DOHH2 (cell line): Measurements from ENCODE around the gene CFAP251.
A peak's percentile ranks its signal among the peaks of the same experiment; 100 is the strongest.
"Not testable (repeated sequence)": the region's sequence is repeated elsewhere in the genome, so short reads cannot be mapped to it uniquely, and the experiment has no call there.

Source experiments
- H3F3A ChIP-seq: fragments of 200-600 bp; sonication (generic), shearing (Covaris generic); 2 replicates; pipeline ENCODE4 v1.6.0; 2016; ENCODE audit warnings: antibody characterized with exemption, mild to moderate bottlenecking; ENCODE audit not compliant: control insufficient read depth, insufficient read depth
- H3K27ac ChIP-seq: fragments of 200-600 bp; sonication (generic); 2 replicates; pipeline ENCODE4 v1.5.1; 2014; ENCODE audit warnings: low read depth, mild to moderate bottlenecking, low read length, moderate library complexity
- H3K27me3 ChIP-seq: fragments of 200-600 bp; sonication (generic); 2 replicates; pipeline ENCODE4 v1.6.1; 2014; ENCODE audit warnings: mild to moderate bottlenecking, low read length, mixed read lengths; ENCODE audit not compliant: control insufficient read depth
- H3K36me3 ChIP-seq: fragments of 200-600 bp; sonication (generic); 2 replicates; pipeline ENCODE4 v1.6.1; 2014; ENCODE audit warnings: mild to moderate bottlenecking, low read length, moderate library complexity, mixed read lengths; ENCODE audit not compliant: control insufficient read depth
- H3K4me1 ChIP-seq: fragments of 200-600 bp; sonication (generic); 2 replicates; pipeline ENCODE4 v1.6.1; 2014; ENCODE audit warnings: mild to moderate bottlenecking, low read length, mixed read lengths; ENCODE audit not compliant: control insufficient read depth
- H3K4me2 ChIP-seq: fragments of 200-600 bp; sonication (generic); 2 replicates; pipeline ENCODE4 v1.6.0; 2014; ENCODE audit warnings: mild to moderate bottlenecking, low read length, moderate library complexity
- H3K4me3 ChIP-seq: fragments of 200-600 bp; sonication (generic); 2 replicates; pipeline ENCODE4 v1.5.1; 2014; ENCODE audit warnings: mild to moderate bottlenecking, low read length, mixed read lengths
- H3K79me2 ChIP-seq: fragments of 200-600 bp; sonication (generic); 2 replicates; pipeline ENCODE4 v1.6.1; 2014; ENCODE audit warnings: mild to moderate bottlenecking, low read length, mixed read lengths; ENCODE audit not compliant: control insufficient read depth
- H3K9me2 ChIP-seq: fragments of 200-600 bp; sonication (generic); replicated peaks from 2 replicates; pipeline ENCODE4 v1.6.1; 2014; ENCODE audit warnings: mild to moderate bottlenecking, low read length, mixed read lengths; ENCODE audit not compliant: control insufficient read depth
- H3K9me3 ChIP-seq: fragments of 200-600 bp; sonication (generic); 2 replicates; pipeline ENCODE4 v1.6.1; 2014; ENCODE audit warnings: antibody characterized with exemption, low read length, mixed read lengths; ENCODE audit not compliant: control insufficient read depth, insufficient read depth
- H4K20me1 ChIP-seq: fragments of 200-600 bp; sonication (generic); 2 replicates; pipeline ENCODE4 v1.6.0; 2014; ENCODE audit warnings: low read depth, mild to moderate bottlenecking, antibody characterized with exemption, low read length, moderate library complexity; ENCODE audit not compliant: control insufficient read depth, insufficient read depth
- EZH2phosphoT487 ChIP-seq: fragments of 200-600 bp; sonication (generic); IDR thresholded peaks from 2 replicates; pipeline ENCODE4 v1.6.1; 2017; ENCODE audit warnings: borderline replicate concordance, mild to moderate bottlenecking, antibody characterized with exemption, low read length, moderate library complexity, mixed read lengths
- TF ChIP-seq, protein P1 (sequence below): fragments of 200-600 bp; sonication (generic); IDR thresholded peaks from one replicate; pipeline ENCODE4 v1.5.1; 2014; ENCODE audit warnings: antibody characterized with exemption, mild to moderate bottlenecking, low read depth, low read length; ENCODE audit not compliant: poor library complexity, severe bottlenecking

Gene CFAP251, protein sequence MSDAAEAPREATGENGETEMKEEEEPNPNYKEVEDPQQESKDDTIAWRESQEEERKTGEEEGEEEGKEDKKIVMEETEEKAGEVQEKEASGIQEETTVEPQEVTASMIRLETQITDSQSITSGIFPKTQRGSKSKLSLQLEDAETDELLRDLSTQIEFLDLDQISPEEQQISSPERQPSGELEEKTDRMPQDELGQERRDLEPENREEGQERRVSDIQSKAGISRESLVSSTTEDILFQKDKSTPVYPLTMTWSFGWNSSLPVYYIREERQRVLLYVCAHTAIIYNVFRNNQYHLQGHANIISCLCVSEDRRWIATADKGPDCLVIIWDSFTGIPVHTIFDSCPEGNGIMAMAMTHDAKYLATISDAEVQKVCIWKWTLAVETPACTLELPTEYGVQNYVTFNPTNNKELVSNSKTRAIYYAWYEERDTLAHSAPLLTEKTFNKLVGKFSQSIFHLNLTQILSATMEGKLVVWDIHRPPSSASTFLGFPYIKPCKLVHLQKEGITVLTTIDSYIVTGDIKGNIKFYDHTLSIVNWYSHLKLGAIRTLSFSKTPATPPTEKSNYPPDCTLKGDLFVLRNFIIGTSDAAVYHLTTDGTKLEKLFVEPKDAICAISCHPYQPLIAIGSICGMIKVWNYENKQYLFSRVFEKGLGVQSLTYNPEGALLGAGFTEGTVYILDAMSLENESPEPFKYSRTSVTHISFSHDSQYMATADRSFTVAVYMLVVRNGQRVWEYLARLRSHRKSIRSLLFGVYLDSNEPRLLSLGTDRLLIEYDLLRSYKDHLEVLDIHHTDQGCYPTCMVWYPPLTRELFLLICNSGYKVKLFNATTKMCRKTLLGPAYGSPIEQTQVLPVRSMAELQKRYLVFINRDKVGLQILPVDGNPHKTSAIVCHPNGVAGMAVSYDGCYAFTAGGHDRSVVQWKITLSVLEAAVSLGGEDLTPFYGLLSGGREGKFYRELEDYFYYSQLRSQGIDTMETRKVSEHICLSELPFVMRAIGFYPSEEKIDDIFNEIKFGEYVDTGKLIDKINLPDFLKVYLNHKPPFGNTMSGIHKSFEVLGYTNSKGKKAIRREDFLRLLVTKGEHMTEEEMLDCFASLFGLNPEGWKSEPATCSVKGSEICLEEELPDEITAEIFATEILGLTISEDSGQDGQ

DNA sequence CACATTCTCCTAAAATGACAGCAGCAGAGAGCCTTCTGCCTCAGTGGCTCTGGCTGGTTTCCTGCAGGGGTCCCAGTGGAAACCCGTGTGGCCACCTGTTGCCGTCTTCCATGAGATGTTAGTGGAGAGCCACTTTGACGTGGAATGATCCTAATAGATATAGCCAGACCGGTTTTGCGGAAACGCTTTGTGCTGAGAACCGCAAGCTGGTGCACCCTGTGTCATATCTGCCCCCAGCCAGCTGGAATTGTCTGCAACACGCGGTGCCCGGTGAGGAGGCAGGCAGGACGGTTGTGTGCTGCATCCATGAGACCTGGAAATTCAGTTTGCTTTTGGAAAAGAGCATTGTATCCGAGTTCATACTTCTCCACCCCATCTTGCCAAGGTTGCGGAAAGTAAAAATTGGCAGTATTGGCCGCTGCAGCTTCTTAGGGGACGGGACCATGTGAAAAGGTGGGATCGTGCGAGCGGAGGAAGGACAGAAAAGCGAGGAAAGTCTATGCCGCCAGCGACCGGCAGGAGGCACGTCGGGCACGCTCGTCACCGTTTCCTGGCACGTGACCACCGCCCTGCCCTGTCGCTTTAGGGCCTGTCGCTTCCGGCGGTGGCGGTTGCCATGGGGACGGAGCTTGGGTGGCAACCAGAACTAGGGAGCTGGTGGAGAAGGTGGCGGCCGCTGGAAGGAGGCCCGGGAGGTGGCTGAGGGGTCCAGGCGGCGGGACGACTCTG, at the start of gene CFAP251:
Gene CFAP251, plus strand, starts transcription at position 643 of the 729 bp plus-strand sequence. CDS start 2,714 bp downstream, outside the sequence.
- H3K79me2 ChIP-seq: peaks cover 24% of the 10 kb centered on the region
- H3K36me3 ChIP-seq: peaks cover 47% of the 10 kb centered on the region
- peak within 1 kb of the TSS; percentile 97 for H3K4me2 ChIP-seq
- H3K4me1 ChIP-seq: peaks cover 50% of the 10 kb centered on the region
- H4K20me1 ChIP-seq: no peaks in the 10 kb centered on the region
- H3K9me3 ChIP-seq: no peaks in the 10 kb centered on the region
- H3F3A ChIP-seq: peaks cover 19% of the 10 kb centered on the region
- peak within 1 kb of the TSS; percentile 78 for H3K27ac ChIP-seq
- peak within 1 kb of the TSS; percentile 89 for H3K4me3 ChIP-seq
- H3K27me3 ChIP-seq: no peaks in the 10 kb centered on the region
- no peaks in the 10 kb centered on the region for H3K9me2 ChIP-seq
- TF ChIP-seq, protein P1, sequence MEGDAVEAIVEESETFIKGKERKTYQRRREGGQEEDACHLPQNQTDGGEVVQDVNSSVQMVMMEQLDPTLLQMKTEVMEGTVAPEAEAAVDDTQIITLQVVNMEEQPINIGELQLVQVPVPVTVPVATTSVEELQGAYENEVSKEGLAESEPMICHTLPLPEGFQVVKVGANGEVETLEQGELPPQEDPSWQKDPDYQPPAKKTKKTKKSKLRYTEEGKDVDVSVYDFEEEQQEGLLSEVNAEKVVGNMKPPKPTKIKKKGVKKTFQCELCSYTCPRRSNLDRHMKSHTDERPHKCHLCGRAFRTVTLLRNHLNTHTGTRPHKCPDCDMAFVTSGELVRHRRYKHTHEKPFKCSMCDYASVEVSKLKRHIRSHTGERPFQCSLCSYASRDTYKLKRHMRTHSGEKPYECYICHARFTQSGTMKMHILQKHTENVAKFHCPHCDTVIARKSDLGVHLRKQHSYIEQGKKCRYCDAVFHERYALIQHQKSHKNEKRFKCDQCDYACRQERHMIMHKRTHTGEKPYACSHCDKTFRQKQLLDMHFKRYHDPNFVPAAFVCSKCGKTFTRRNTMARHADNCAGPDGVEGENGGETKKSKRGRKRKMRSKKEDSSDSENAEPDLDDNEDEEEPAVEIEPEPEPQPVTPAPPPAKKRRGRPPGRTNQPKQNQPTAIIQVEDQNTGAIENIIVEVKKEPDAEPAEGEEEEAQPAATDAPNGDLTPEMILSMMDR: peak; percentile 56
- no peak for TF ChIP-seq EZH2phosphoT487

DNA sequence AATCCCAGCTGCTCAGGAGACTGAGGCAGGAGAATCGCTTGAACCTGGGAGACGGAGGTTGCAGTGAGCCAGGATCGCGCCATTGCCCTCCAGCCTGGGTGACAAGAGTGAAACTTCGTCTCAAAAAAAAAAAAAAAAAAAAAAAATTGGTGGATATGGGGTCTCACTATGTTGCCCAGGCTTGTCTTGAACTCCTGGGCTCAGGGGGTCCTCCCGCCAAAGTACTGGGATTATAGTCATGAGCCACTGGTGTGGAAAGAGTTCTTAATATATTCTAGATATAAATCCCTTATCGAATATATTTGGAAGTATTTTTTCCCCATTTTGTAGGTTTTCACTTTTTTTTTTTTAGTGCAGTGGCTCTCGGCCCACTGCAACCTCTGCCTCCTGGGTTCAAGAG, 49.2 kb upstream of the CFAP251 start:
- H3K4me2 ChIP-seq, H3F3A ChIP-seq, H3K4me3 ChIP-seq, H3K4me1 ChIP-seq, H3K27me3 ChIP-seq, H3K27ac ChIP-seq, H3K9me2 ChIP-seq, H3K79me2 ChIP-seq, H3K36me3 ChIP-seq, H4K20me1 ChIP-seq, H3K9me3 ChIP-seq: not testable (repeated sequence)

DNA sequence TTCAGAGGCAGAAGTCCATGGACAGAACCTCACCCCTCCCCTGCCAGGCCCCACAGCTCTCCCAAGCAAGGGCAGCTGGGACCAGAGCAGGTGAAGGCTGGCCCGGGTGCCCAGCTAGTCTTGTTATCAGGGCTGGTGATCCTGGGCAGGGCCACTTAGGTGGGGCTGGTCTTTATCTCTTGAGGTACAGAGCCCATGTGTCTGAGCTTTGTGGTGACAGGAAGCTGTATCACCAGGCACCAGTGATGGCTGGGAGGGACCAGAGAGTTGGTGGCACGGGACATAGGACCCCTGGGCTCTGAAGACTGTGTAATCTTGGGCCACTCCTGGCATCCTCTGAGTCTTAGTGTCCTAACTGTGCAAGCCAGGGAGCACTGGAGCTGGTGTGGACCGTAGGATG, 46.9 kb upstream of the CFAP251 start:
- Histone ChIP-seq H3K27me3 (0 out of 2 replicates have a peak, but pooled peaks cover 3% of the 10 kb centered on the region), H3K9me3 (no peaks in the 10 kb centered on the region), H3K36me3 (no peaks in the 10 kb centered on the region), H3K79me2 (no peaks in the 10 kb centered on the region), H3K27ac (no peak overlapping the region), H3K4me1 (no peaks in the 10 kb centered on the region), H4K20me1 (no peaks in the 10 kb centered on the region), H3K9me2 (no peaks in the 10 kb centered on the region), H3K4me2 (no peak overlapping the region), H3K4me3 (no peak overlapping the region), H3F3A (no peaks in the 10 kb centered on the region)
- TF ChIP-seq, protein P1: no peak
- TF ChIP-seq EZH2phosphoT487: no peak
